Measurements from ENCODE around the gene GALNS.

Gene GALNS

GRCh38 chr16:88842308-88842756 lies 14.4 kb downstream of the GALNS start:
- DNase-seq (ENCODE audit: low read depth): no peak

GRCh38 chr16:88841521-88842307 lies 15.0 kb downstream of the GALNS start:
- DNase-seq (ENCODE audit: low read depth): no peak
- no peak for TF ChIP-seq CTCF (IDR thresholded peaks at IDR 0.05; ENCODE audit: low read depth, low read length, missing control alignments)
- in situ Hi-C loops (cut with HindIII; ENCODE audit: low sequenced_read_pairs): no loop called here
- H3K4me3 ChIP-seq (ENCODE audit: low read depth, low read length): no peak overlapping the region

More at GRCh38 chr16:88842308-88842756, 14.4 kb downstream of the GALNS start:
- TF ChIP-seq CTCF (IDR thresholded peaks at IDR 0.05; ENCODE audit: low read depth, low read length, missing control alignments): no peak
- in situ Hi-C loops (cut with HindIII; ENCODE audit: low sequenced_read_pairs): no loop called here
- no peak overlapping the region for H3K4me3 ChIP-seq (ENCODE audit: low read depth, low read length)

GRCh38 chr16:88840600-88841215 lies 16.0 kb downstream of the GALNS start:
- TF ChIP-seq CTCF (IDR thresholded peaks at IDR 0.05; ENCODE audit: low read depth, low read length, missing control alignments): no peak
- no peak for DNase-seq (ENCODE audit: low read depth)
- in situ Hi-C loops (cut with HindIII; ENCODE audit: low sequenced_read_pairs): no loop called here
- no peak overlapping the region for H3K4me3 ChIP-seq (ENCODE audit: low read depth, low read length)

DNA sequence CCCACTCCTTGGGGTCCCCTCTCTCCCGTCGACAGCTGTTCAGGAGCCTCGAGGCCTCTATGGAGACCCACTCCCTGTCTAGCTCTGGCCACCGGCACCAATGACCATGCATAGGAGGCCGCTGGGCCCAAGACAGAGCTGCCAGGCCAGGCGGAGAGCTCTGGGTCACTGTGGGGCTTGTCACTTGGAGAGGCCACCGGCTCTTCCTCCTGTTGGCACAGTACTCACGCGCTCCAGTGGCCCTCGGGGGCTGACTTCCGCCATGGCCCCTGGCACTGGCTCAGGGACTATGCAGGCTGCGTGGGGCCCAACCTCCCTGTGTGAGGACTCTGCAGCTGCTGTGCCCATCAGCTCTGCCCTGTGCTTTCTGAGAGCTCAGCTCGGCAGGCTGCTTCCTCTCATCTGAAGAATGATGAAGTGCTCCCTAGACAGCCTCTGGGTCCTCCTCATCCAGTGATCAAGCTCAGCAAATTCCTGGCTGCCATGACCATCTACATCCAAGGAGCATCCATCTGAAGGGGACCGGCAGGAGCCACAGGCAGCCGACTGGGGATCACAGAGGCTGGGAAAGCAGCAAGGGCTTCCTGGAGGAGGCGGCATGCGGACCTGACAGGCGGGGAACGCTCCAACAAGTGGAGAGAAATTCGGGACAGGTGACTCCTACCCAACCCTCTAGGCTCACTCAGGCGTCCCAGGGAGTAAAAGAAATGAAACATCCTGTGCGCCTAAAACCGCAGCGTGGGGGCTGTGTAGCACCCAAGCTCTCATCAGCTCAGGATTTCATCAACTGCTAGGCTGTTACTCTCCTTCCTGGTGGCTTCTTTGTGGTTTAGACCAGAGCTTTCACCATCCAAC lies 16.8 kb downstream of the GALNS start:
- no peak for TF ChIP-seq CTCF (IDR thresholded peaks at IDR 0.05; ENCODE audit: low read depth, low read length, missing control alignments)

GRCh38 chr16:88839026-88839529 lies 17.7 kb downstream of the GALNS start:
- no peak overlapping the region for H3K4me3 ChIP-seq (ENCODE audit: low read depth, low read length)
- TF ChIP-seq CTCF (IDR thresholded peaks at IDR 0.05; ENCODE audit: low read depth, low read length, missing control alignments): no peak
- in situ Hi-C loops (cut with HindIII; ENCODE audit: low sequenced_read_pairs): no loop called here
- no peak for DNase-seq (ENCODE audit: low read depth)

More for the DNA sequence above, 16.8 kb downstream of the GALNS start:
- in situ Hi-C loops (cut with HindIII; ENCODE audit: low sequenced_read_pairs): no loop called here
- DNase-seq (ENCODE audit: low read depth): no peak
- no peak overlapping the region for H3K4me3 ChIP-seq (ENCODE audit: low read depth, low read length)

GRCh38 chr16:88838566-88838965 lies 18.2 kb downstream of the GALNS start:
- no peak for TF ChIP-seq CTCF (IDR thresholded peaks at IDR 0.05; ENCODE audit: low read depth, low read length, missing control alignments)
- H3K4me3 ChIP-seq (ENCODE audit: low read depth, low read length): no peak overlapping the region
- no peak for DNase-seq (ENCODE audit: low read depth)
- in situ Hi-C loops (cut with HindIII; ENCODE audit: low sequenced_read_pairs): no loop called here
